ENCODE data around the gene DLG5. TPM values are rescaled to one million over a fixed set of nuclear protein-coding genes. Genes with fewer than 3 reads are reported as not detected.

The DLG5 gene
- total RNA-seq, 1 donor from 2014 or later = 1.1 TPM

DNA sequence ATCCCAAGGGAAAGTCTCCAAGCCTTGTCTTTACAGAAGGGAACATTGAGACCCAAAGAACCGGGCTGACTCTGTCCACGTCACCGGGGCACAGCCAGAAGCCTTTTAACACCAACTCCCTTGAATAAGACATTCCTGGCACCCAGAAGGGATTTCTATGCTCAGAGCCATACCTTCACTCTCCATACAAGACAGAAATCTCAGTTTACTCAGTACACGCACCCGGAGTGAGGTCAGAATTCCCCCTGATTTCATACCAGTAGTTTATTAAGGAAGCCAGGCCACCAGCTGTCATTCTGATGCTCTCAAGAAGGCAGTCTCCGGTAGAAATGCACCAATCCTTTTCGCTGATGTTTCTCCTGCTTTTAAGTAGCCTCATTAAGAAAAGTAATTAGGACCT lies 154.7 kb downstream of the DLG5 start:
- Mint-ChIP-seq H3K36me3 (ENCODE audit: low read depth) (no peaks in the 10 kb centered on the region), H3K27me3 (peaks cover 2% of the 10 kb centered on the region), H3K27ac (no peak overlapping the region), H3K9me3 (peaks cover 14% of the 10 kb centered on the region), H3K4me3 (no peak overlapping the region), H3K4me1 (no peaks in the 10 kb centered on the region)
- intact Hi-C loops (cut with micrococcal nuclease) = no loop called here
- ATAC-seq (ENCODE audit: low read depth) = no peak
- POLR2A ChIA-PET = no interaction called here
- CTCF ChIA-PET = no interaction called here
- DNase-seq = no peak
- TF ChIP-seq, protein P1, sequence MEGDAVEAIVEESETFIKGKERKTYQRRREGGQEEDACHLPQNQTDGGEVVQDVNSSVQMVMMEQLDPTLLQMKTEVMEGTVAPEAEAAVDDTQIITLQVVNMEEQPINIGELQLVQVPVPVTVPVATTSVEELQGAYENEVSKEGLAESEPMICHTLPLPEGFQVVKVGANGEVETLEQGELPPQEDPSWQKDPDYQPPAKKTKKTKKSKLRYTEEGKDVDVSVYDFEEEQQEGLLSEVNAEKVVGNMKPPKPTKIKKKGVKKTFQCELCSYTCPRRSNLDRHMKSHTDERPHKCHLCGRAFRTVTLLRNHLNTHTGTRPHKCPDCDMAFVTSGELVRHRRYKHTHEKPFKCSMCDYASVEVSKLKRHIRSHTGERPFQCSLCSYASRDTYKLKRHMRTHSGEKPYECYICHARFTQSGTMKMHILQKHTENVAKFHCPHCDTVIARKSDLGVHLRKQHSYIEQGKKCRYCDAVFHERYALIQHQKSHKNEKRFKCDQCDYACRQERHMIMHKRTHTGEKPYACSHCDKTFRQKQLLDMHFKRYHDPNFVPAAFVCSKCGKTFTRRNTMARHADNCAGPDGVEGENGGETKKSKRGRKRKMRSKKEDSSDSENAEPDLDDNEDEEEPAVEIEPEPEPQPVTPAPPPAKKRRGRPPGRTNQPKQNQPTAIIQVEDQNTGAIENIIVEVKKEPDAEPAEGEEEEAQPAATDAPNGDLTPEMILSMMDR (IDR thresholded peaks at IDR 0.05) = no peak

DNA sequence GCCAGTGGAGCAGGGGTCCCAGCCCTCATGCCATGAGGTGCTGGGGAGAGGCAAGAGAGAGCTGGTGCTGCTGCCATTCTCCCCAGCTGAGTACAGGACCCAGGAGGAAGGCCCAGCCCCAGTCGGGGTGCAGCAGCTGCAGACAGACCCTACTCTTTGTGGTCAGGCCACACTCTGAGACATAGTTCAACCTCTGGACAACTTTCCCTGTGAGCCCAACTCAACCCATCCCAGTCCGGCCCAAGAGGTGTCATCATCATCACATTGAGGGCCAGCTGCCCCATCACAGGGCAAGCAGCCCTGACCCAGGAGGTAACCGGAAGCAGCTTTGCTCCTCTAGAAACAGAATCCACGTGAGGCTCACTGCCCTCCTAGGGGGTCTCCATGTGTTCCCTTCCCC lies 155.1 kb downstream of the DLG5 start:
- no peak for ATAC-seq (ENCODE audit: low read depth)
- Mint-ChIP-seq H3K4me1 (no peaks in the 10 kb centered on the region), H3K27me3 (peaks cover 2% of the 10 kb centered on the region), H3K27ac (no peak overlapping the region), H3K4me3 (no peak overlapping the region), H3K9me3 (peaks cover 11% of the 10 kb centered on the region), H3K36me3 (ENCODE audit: low read depth) (no peaks in the 10 kb centered on the region)
- no peak for DNase-seq
- CTCF ChIA-PET = no interaction called here
- intact Hi-C loops (cut with micrococcal nuclease) = no loop called here
- TF ChIP-seq, protein P1 (IDR thresholded peaks at IDR 0.05) = no peak
- POLR2A ChIA-PET = no interaction called here

DNA sequence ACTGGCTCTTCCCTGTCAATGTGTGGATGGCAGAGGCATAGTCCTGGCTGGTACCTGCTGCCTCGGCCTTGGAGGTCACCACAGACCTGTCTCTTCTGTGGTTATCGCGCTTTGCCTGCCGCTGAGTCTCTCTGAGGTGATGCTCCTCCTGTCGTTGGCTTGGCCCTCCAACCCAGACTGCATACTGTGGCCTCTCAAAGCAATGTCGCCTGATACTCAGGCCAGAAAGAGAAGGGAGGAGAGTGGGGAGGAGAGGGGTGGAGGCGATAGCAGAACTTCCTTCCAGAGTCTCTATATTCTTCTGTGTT lies 155.7 kb downstream of the DLG5 start:
- H3K36me3 Mint-ChIP-seq (ENCODE audit: low read depth) = no peaks in the 10 kb centered on the region
- no peaks in the 10 kb centered on the region for H3K4me1 Mint-ChIP-seq
- DNase-seq (no peak), ATAC-seq (ENCODE audit: low read depth) (no peak)
- H3K9me3 Mint-ChIP-seq = peaks cover 5% of the 10 kb centered on the region
- TF ChIP-seq, protein P1 (IDR thresholded peaks at IDR 0.05) = no peak
- ChIA-PET CTCF (no interaction called here), POLR2A (no interaction called here)
- H3K4me3 Mint-ChIP-seq = no peak overlapping the region
- peaks cover 2% of the 10 kb centered on the region for H3K27me3 Mint-ChIP-seq
- no peak overlapping the region for H3K27ac Mint-ChIP-seq
- intact Hi-C loops (cut with micrococcal nuclease) = no loop called here

DNA sequence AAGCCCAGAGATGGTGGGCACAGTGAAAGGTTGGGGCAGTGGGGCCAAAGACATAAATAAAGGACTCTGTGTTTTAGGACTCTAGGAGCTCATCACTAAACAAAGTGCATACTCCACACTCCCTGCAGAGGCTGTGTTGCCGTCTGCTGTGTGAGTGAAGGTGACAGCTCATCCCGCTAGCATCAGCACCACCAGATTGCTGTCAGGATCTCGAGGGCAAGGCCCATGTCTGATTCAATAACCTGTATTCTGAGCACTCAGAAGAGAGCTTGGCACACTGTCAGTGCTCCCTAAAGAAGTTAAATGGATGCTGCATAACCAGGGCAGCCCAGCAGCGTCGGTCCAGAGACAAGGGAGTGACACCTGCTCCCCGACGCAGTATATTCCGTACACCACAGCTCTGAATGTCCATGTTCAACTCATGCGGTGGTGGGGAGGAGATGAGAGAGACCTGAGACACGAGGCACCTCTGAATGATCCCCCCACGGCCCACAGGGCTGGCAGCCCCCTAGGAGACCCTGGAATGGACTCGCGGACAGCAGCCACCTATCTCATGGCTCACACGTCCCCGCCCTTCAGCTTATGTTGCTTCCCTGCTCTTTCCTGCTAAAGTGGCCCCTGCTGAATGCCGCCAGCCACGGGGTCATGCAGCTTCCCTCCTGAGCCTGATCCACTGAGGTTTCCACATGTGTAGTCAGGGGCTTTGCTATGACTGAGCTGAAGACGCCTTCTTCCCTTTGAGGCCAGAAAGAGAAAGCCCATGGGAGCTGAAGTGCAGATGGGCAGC lies 156.3 kb downstream of the DLG5 start:
- ATAC-seq (ENCODE audit: low read depth) (no peak), DNase-seq (no peak)
- intact Hi-C loops (cut with micrococcal nuclease) = no loop called here
- H3K36me3 Mint-ChIP-seq (ENCODE audit: low read depth) = no peaks in the 10 kb centered on the region
- no peak overlapping the region for H3K27ac Mint-ChIP-seq
- no peaks in the 10 kb centered on the region for H3K4me1 Mint-ChIP-seq
- no peak overlapping the region for H3K4me3 Mint-ChIP-seq
- ChIA-PET POLR2A (no interaction called here), CTCF (no interaction called here)
- no peaks in the 10 kb centered on the region for H3K9me3 Mint-ChIP-seq
- TF ChIP-seq, protein P1 (IDR thresholded peaks at IDR 0.05) = no peak
- H3K27me3 Mint-ChIP-seq = peaks cover 2% of the 10 kb centered on the region

DNA sequence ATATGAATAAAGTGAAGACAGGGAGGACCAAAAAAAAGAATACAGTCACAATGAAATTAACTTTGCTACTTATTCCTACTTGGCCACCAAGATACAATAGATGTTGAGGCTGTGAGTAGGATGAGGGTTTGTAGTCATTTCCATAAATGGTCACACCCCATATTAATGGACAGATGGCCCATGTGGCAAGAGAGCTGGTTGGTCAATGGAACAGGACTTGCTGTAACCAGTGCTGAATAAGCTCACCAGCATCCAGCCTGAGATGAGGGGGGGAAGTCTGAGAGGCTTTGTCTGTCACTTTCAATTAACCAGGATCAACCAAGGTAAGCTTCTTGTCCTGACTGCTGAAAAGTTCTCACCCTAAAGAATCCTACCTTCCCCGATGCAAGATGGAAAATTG lies 158.5 kb downstream of the DLG5 start:
- ATAC-seq (ENCODE audit: low read depth) (no peak), DNase-seq (no peak)
- intact Hi-C loops (cut with micrococcal nuclease) = no loop called here
- POLR2A ChIA-PET = no interaction called here
- TF ChIP-seq, protein P1 (IDR thresholded peaks at IDR 0.05) = no peak
- H3K4me1 Mint-ChIP-seq = no peaks in the 10 kb centered on the region
- CTCF ChIA-PET = no interaction called here
- no peaks in the 10 kb centered on the region for H3K9me3 Mint-ChIP-seq
- H3K36me3 Mint-ChIP-seq (ENCODE audit: low read depth) = no peaks in the 10 kb centered on the region
- H3K27me3 Mint-ChIP-seq = peaks cover 2% of the 10 kb centered on the region
- H3K4me3 Mint-ChIP-seq = no peak overlapping the region
- no peak overlapping the region for H3K27ac Mint-ChIP-seq

Data from activated B cell treated with CpG ODN at 0.5 μM for 24 hours (primary cell).